NCI-H1417 (cell line): ENCODE results near the gene CYB5R3.
"Not testable (repeated sequence)": the region's sequence is repeated elsewhere in the genome, so short reads cannot be mapped to it uniquely, and the experiment has no call there.

Experiments
- DNase-seq, 3 experiments: peaks; one replicate each; lab custom pipeline; 2025; lab: John Stamatoyannopoulos, UW

Gene CYB5R3

DNA sequence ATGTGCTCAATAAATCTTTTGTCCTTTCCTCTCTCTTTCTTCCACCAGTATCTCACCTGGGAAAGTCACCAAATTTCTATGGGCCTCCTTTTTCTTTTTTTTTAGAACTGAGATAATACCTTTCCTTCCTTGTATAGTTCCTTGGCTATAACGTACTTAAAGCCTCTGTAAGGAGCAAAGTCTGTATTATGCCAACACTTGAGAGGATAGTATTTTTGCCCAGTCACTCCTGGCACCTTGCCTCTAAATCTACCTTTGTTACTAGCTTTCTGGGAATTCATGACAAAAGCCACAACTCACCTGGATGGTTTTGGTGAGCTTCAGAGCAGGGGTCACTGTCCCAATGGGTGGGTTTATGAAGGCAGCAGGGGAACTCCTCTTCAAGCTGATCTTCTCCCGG lies 46.7 kb downstream of the CYB5R3 start:
- no peak for DNase-seq

DNA sequence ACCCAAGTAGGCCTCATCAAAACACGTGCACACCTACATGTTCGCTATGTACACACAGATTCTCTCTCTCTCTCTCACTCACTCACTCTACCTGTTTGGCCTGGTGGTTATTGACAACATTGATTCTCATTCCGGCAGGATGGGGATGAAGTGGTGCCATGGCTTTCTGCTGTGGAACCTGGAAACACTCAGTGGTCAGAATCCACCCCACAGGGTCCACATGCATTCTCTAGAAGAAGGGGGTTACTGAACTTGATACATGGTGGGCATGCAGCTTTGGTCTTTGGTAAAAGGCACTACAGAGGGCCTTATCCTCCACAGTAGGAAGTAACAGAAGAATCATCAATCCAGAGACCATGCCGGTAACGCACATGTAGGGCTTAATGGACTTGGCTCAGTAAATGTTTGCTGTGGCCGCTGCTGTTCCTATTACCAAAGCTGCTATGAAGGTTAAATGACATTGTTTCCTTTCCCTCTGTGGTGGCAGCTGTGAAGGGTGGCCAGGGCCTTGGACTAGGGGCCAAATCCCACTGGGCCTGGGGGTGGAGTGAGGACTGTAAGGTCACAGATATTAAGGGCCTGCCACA lies 47.2 kb downstream of the CYB5R3 start:
- no peak for DNase-seq

DNA sequence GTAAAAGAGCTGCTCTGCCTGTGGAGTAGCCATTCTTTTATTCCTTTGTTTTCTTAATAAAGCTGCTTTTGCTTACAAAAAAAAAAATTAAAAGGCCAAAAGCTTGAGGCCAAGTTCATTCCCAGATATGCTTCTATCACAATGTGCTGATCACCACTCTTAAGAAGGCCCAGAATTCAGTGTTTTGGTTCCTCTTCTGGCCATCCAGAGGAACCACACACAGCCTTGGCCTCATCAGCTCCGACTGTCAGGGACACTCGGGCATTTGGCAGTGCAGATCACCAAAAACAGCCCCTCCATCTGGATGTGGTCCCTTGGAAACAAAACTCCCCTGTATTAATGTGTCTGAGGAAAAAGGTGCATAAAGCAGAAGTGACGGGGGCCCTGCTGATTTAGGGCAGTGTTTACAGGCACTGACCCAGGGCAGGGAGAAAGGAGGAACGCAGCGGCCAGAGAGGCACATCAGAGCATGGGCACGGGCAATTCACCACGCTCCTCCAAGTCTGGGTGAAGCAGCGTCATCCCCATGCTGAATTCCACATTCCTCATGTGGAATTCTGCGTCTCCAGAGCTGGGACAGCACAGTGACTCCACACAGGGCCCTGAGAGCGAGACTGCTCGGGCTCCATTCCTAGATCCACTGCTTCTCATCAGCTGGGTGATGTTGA lies 52.2 kb downstream of the CYB5R3 start:
- DNase-seq: no peak

DNA sequence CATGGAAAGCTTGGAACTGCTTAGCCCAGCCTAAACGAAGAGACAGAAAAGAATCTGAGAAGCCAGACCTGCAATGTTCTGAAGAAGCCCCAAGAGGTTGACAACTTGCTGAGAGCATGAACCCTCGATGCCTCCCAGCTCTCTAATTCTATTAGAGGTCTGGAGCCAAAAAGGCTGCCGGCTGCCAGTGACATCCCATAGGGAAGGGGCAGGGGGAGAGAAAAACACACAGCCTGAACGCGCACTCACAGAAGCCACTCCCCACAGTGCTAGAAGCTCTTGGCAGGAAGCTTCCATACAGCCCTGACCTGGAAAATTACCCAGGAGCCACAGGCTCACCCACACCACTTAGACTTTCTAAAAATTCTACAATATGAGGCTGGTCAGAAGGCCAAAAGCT lies 52.9 kb downstream of the CYB5R3 start:
- no peak for DNase-seq

DNA sequence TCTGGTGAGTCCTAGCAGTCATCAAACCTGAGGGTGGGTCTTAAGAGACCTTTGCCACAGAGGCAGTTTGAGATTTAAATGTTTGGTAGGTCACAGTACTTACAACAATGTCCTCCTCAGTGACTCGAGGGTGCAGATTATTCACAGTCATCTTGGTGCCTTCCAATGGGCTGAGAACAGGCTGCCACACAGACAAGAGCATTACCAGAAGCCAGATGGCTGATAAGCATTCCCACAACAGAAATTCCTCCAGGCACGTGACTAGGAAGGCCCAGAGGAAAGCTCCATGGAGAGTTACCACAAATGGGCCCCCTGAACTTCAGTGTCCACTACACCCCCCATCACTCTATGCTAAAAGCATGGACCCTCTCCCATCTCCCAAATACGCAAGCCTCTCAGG lies 53.8 kb downstream of the CYB5R3 start:
- DNase-seq: no peak

DNA sequence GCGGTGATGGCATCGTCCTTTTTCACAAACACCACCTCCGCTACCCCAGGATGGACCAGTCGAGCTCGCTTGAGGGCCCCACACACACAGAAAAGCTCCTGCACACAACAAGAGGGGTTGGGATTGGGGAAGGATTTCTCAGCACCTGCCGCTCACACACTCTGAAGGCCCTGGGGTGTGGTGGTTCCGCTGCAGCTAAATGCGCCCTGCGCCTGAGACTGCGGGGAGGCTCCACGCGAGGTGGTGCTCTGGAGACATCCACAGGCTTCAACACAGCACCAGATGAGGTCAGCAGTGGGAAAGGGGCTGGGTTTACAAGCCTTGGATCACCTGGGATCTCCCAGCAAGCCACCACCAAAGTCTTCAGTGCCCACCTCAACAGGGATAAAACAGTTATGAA lies 57.2 kb downstream of the CYB5R3 start:
- no peak for DNase-seq

DNA sequence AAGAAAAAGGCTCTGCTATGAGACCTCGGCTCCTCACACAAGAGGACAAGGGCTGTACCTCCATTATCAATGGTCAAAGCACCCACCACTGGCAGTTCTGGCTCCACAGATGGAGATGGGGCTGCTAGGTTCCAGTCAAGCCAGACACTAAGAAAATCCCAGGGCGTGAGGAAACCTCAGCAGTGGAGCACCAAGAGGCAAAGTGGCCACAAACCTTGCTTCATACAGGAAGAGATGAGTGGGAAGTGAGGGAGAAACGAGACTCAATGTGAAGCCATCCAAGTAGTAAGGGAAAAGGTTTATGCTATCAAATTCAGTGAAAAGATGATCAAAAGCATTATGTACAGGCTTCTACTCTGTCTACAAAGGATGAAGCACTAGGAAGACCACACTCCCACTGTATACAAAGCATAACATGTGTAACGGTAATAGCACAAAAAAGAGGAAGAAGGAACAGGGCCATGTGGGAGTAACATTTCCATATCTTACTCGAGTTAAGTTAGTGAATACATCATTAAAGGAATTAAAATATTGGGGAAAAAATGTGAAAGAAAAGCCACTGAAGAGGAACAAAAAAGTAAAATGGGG lies 61.5 kb downstream of the CYB5R3 start:
- no peak for DNase-seq

DNA sequence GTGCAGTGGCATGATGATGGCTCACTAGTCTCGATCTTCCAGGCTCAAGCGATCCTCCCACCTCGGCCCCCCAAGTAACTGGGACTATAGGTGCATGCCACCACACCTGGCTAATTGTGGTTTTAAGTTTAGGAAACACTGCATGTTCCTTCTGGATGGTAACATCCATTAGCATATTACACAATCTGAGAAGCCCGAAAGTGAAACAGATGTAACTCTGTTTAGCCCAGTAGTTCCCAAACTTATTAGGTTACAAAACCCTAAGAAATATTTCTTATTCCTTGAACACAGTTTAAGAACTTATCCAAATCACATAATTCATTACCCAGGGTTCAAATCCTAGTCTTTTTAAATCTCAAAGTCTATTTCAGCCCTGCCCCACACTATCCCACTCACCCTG lies 62.8 kb downstream of the CYB5R3 start:
- no peak for DNase-seq

DNA sequence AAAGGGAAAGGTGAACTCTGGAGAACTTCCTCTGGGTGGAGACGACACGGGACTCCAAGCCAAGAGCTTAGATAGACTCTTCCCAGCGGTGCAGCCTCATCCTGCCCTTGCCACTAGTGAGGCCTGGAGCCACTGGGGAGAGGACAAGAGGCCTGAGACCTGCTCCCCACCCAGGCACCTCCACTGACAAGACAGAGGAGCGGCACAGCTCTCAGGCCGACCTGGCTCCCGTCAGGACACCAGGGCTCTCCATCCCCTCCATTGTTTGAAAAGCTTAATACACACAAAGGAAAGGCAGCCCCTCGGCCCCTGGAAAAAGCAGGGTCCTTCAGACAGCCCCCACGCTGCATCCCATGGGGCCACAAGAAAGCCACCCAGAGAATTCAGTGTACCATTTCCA lies 64.1 kb downstream of the CYB5R3 start:
- no peak for DNase-seq

DNA sequence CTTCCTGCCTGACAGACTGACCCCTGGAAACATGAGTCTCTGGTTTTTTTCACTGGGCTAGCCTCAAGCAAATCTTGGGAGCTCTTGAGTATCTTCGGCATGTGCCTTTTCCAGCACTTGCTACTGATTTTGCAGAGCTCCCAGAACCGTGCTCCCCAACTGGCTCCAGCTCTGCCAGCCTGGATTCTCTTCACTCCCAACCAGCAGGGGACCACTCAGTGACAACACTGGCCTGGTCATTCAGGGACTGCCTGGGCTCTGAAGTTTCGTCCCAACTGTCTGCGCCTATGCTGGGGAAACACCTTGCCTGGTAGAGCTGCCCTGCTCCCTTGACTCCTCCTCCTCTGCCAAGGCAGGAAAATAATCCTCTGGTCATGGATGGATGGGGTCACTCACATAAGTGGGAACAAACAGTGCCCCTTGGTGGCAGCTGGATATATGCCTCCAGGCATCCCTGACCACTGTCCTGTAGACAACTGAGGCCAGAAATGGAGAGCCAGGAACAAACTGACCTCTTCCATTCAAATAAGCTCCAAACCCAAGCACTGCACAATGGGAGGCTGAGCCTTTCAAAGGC lies 64.7 kb downstream of the CYB5R3 start:
- no peak for DNase-seq

DNA sequence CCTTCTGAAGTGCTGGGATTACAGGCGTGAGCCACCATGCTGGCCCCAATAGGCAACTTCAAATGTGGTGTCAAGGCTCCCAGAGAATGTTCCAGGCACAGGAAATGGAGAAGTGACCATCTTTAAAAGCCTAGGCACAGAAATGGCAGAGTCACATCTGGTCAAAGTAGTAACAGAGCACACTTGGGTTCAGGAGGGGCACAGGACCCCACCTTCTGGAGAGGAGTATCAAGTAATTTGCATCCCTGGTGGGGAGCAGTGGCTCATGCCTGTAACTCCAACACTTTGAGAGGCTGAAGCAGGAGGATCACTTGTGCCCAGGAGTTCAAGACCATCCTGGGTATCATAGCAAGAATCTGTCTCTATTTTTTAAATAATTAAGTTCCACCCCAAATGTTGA lies 66.2 kb downstream of the CYB5R3 start:
- no peak for DNase-seq

DNA sequence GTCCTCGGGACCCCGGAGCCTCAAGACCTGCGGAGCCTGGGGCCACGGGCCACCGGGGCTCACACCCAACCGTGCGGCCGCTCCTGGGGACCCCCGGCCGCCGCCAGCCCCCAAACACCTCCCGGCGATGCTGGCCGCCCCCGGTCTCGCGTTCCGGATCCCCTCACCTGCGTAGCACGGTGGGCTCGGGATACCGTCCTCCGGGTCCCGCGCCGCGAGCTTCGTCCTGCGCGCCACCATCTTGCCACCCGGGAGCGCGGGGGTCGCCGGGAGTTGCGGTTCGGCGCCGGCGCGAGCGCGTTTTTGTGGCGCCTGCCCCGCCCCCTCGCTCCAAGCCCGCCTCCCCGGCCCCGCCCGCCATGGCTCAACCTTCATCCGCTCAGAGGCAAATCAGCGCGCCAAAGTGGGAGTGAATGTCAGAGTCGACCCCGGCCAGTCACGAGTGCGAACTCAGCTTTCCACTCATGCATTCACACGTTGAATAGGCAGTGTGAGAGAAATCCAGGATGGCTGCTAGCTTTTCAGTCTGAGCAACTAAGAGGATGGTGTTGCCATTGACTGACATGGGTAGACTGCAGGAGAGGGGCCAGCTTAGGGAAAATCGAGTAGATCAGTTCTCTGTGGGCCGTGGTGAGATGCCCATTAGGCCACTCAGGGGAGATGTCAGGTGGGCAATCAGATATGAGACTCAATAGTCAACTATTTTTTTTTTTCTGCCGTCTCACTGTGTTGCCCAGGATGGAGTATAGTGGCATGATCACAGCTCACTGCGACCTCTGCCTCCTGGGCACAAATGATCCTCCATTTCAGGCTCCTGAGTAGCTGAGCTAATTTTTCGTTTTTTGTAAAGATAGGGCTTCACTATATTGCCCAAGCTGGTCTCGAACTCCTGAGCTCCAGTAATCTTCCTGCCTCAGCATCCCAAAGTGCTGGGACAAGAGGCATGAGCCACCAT lies 67.2 kb downstream of the CYB5R3 start:
- peak; percentile 60 to 67 (median 63) for DNase-seq

DNA sequence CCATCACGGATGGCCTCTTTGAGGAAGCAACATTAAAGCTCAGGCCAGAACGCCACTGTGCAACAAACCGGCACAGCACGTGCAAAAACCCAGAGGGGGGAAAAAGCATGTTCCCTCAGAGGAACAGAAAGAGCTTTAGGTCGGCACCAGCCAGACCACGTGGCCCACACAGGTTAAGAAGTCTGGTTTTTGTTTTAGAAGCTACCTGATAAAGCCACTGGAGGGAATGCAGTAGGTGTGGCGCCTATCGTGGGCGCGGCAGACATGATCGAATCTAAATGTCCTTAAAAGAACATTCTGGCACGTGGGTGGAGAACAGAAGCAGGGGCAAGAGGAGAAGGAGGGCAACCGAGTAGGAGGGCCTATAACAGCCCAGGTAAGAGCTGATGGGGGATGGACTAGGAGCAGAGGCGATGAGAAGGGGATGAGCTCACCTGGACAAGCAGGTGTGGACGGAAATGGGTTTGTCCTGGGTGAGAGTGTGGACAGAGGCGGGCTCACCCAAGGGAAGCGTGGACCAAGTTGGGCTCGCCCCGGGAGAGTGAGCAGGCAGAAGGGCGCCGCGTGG lies 67.9 kb downstream of the CYB5R3 start:
- DNase-seq: peak in 1 of 3 experiments; percentile 15

DNA sequence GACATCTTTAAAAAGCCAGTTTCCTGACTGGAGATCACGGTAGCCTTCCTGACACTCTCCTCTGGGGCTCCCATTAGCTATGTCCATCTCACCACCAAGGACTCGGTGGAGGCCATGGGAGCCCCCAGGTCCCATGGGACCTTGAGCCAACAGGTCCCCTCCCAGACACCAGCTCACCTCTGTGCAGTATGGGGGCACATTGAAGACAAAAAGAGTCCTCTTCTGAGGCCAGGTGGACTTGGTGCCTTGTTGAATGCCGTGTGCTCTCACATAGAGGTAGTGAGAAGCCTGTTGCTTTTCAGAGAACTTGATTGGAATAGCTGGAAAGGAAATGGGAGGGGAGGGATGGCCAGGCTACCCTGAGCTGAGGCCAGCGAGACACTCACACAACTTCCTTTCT lies 69.2 kb downstream of the CYB5R3 start:
- DNase-seq: not testable (repeated sequence)

DNA sequence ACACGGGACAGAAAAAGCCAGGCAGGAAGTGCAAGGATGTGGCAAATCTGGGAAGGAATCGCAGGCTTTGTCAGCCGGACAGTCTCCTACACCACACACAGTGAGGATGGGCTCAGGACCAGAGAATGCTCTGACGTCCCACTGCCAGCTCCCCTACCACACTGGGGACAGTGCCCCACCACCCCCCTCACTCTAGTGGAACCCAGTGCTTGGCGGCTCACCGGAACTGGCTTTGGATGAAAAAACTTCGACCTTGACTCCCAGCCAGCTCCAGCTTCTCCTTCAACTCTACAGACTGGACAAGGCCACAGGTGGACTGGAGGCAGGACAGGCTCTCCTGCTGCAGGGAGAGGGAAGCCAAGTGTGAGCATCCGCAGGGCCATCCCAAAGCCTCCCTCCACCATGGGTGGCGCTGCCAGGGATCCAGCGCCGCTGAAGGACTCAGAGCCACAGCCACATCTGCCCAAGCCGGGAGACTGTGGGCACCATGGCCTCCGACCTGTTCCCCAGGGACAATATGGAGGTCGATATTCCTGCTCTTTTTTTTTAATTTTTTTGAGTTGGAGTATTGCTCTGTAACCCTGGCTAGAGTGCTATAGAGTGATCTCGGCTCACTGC lies 71.5 kb downstream of the CYB5R3 start:
- DNase-seq: no peak

DNA sequence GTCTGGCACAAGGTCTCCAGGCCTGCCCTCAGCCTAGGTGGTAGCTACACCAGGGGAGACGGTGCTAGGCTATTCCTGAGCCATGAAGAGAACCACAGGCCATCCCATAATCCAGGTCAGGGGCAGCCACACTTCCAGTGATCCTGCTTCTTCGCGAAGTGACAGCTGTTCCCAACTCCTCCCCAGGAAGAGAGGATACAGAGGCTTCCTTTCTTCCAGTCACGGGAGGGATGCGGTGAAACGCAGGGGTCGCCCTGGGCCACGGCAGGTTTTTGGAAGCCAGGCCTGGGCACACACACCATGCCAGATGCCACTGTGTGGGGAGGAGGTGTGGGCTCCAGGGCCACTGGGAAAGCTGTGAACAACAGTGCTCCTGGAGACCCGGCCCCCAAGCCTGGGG lies 72.1 kb downstream of the CYB5R3 start:
- DNase-seq: not testable (repeated sequence)

DNA sequence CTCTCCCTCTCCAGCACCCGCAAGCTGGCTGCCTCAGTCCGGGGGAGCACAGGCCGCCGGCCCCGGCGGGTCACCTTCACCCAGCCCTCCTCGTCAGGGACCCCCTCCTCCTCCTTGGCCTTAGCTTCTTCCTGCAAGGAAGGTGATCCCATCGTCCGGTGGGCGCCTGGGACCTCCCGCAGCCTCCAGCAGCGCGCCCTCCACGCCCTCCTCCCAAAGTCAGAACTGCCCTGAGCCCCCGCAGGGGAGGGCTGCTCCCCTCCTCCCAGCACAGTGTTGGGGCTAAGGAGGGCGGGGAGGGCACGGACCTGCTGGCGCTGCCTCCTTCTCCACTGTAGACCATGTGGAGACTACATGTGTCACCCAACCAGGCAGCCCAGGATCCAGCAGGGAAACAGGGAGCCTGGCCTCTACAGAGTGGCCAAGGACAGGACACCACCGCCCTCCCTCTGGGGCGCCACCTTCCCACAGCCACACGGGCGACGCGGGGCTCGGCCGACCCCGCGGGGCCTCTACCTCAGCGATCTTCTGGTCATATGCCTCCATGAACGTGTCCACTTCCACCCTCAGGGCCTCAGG lies 73.1 kb downstream of the CYB5R3 start:
- not testable (repeated sequence) for DNase-seq

DNA sequence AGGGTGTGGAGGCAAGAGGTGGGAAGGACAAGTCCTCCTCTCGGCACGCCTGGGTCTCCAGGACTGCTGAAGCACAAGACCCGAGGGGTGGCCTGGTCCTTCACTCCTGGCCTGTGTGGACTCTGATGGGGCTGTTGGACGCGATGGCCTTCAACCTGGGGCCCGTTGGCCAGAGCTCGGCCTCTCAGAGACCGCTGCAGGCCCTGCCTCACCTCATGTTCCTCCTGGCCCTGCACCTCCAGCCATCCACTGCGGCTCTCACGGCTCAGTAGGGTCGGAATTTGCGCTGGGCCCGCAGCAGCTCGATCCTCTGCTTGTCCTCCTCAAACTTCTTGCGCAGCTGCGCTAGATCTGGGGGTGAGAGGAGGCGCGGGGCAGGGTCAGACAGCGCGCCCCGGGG lies 74.7 kb downstream of the CYB5R3 start:
- not testable (repeated sequence) for DNase-seq

DNA sequence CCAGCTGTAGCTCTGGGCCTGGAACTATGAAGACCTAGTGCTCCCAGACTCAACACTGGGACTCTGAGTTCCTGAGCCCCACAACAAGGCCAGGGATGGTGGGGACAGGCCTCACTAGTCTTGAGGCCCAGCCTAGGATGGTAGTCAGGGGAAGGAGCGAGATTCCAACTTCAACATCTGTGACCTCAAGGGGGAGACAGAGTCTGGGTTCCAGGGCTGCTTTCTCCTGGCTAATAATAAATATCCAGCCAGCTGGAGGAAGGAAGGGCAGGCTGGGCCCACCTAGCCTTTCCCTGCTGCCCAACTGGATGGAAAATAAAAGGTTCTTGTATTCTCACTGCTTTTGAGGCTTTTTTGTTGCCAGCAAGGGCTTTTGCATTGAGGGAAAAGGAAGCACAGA lies 75.1 kb downstream of the CYB5R3 start:
- DNase-seq: not testable (repeated sequence)

DNA sequence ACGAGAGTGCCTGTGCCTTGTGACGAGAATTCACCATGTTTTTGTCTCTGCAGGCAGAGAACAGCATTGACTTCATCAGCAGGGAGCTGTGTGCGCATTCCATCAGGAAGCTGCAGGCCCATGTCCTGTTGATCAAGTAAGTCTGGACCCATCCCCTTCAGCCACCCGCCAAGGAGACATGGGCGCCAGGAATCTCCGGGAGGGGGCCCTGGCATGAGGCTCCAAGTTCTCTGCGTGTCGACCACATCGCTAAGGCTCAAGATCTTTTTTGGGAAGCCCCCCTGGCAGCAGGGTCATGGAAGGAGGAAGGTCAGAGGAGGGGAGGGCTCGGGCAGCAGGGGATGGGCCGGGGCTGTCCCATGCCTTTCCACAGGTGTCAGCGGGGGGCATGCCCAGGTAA lies 78.1 kb downstream of the CYB5R3 start:
- DNase-seq: not testable (repeated sequence)

DNA sequence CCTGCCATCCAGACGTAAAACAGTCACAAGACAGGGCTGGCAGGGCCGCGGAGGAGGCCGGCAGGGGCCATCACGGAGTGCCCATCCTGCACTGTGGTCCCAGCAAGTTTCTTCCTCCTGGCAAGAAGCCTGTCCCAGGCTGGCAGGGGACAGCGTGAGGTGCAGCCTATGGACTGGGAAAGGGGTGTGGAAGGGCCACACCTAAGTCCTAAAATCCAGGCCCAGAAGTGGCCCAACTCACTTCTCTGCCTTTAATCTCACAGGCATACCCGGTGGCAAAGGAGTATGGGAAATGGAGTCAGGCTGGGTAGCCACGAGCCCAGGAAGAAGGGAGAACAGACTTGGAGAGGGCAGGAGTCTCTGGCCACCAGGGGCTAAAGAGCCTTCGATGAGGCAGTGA lies 78.6 kb downstream of the CYB5R3 start:
- not testable (repeated sequence) for DNase-seq
